ENCODE measurements around the gene CBX5.

Gene CBX5

DNA sequence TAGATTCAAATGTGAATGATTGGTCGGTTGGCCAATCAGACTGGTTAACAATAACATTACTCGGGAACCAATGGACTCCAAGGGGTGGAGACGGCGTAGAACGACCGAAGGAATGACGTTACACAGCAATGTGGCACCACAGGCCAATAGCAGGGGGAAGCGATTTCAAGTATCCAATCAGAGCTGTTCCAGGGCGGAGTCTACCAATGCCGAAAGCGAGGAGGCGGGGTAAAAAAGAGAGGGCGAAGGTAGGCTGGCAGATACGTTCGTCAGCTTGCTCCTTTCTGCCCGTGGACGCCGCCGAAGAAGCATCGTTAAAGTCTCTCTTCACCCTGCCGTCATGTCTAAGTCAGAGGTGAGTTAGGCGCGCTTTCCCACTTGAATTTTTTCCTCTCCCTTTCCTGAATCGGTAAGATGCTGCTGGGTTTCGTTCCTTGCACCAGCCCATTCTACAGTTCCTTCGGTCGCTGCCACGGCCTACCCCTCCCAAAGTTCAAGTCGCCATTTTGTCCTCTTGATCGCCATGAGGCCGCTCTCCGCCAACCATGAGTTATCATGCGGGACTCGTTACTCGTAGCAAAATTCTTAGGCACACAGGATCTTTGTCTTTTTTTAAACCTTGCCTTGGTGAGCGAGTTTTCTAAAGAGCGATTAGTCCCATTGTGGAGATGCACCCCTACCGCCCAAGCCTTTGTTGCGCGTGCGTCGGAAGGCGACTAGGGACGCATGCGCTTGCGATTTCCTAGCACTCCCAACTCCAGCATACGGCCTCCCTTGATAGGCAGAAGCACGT is 742 bp upstream of the CBX5 start, which contains the start of gene HNRNPA1:
HNRNPA1 (plus strand) TSS at position 259 of the 793 bp plus-strand sequence; CDS start at position 341, 82 bp downstream.
- DNase-seq (ENCODE audit: low read depth): peak; percentile 100
- H3K4me3 ChIP-seq (replicated peaks; ENCODE audit: low read depth, low read length): peak within 1 kb of the TSS; percentile 85

GRCh38 chr12:54279227-54279631 is 693 bp downstream of the CBX5 start:
- TF ChIP-seq, protein P1, sequence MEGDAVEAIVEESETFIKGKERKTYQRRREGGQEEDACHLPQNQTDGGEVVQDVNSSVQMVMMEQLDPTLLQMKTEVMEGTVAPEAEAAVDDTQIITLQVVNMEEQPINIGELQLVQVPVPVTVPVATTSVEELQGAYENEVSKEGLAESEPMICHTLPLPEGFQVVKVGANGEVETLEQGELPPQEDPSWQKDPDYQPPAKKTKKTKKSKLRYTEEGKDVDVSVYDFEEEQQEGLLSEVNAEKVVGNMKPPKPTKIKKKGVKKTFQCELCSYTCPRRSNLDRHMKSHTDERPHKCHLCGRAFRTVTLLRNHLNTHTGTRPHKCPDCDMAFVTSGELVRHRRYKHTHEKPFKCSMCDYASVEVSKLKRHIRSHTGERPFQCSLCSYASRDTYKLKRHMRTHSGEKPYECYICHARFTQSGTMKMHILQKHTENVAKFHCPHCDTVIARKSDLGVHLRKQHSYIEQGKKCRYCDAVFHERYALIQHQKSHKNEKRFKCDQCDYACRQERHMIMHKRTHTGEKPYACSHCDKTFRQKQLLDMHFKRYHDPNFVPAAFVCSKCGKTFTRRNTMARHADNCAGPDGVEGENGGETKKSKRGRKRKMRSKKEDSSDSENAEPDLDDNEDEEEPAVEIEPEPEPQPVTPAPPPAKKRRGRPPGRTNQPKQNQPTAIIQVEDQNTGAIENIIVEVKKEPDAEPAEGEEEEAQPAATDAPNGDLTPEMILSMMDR (IDR thresholded peaks at IDR 0.05; ENCODE audit: low read length, missing control alignments): no peak
- DNase-seq (ENCODE audit: low read depth): no peak
- H3K4me3 ChIP-seq (replicated peaks; ENCODE audit: low read depth, low read length): peak overlapping the region; percentile 85

More for the DNA sequence above, 742 bp upstream of the CBX5 start, which contains the start of gene HNRNPA1:
- TF ChIP-seq, protein P1 (IDR thresholded peaks at IDR 0.05; ENCODE audit: low read length, missing control alignments): no peak

DNA sequence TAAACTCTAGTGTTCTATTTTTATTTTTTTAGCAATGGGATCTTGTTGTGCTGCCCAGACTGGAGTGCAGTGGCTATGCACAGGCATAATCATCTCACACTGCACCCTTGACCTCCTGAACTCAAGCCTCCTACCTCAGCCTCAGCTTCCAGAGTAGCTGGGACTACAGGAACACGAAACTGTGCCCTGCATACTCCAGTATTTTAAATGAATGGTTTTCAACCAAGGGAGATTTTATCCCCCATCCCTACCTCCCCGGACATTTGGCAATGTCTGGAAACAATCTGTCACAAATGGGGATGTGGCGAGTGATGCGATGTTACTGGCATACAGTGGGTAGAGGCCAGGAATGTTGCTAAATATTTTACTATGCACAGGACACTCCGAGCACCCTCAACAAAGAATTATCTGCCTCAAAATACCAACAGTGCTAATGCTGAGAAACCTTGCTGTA is 2.1 kb downstream of the CBX5 start:
- H3K4me3 ChIP-seq (replicated peaks; ENCODE audit: low read depth, low read length): peak overlapping the region; percentile 85
- TF ChIP-seq, protein P1 (IDR thresholded peaks at IDR 0.05; ENCODE audit: low read length, missing control alignments): no peak
- DNase-seq (ENCODE audit: low read depth): peak; percentile 54

GRCh38 chr12:54276368-54276767 is 3.6 kb downstream of the CBX5 start:
- no peak overlapping the region for H3K4me3 ChIP-seq (replicated peaks; ENCODE audit: low read depth, low read length)
- DNase-seq (ENCODE audit: low read depth): no peak
- TF ChIP-seq, protein P1 (IDR thresholded peaks at IDR 0.05; ENCODE audit: low read length, missing control alignments): no peak

DNA sequence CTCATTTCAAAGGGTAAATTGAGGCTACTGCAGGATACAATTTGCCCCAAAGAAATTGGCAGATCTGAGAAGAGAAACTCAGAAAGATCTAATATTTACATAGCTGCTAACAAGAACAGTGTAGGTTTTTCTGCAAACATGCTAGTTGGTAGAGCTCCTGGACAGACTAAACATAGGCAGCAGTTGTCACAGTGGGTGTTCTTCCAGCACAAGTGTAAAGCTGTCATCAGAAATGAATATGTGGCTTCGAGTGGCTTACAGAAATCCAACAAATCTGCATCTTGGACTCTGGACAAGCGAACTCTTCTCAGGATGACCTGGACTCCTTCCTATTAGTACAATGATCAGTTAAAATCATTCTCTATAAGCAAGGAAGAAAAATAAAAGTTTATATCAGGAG is 5.9 kb downstream of the CBX5 start:
- TF ChIP-seq, protein P1 (IDR thresholded peaks at IDR 0.05; ENCODE audit: low read length, missing control alignments): no peak
- H3K4me3 ChIP-seq (replicated peaks; ENCODE audit: low read depth, low read length): no peak overlapping the region
- no peak for DNase-seq (ENCODE audit: low read depth)

DNA sequence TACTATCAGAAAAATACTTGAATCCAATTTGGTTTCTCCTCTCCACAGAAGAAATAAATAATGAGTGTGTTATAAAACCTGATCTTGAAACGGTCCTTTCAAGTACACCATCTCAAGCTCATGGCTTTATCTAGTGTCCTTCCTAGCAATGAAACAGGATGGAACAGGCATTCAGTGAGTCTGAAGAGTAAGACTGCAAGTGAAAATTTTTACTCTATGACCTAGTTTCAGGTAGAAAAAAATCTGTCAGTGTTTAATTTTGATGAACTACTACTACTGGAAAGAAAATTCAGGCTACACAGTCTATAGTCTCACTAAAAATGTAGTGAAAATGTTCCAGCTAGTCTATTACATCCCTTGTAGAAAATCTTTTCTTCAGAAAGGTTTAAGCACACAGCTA is 7.7 kb downstream of the CBX5 start:
- DNase-seq (ENCODE audit: low read depth): no peak
- no peak overlapping the region for H3K4me3 ChIP-seq (replicated peaks; ENCODE audit: low read depth, low read length)
- TF ChIP-seq, protein P1 (IDR thresholded peaks at IDR 0.05; ENCODE audit: low read length, missing control alignments): no peak

All from fibroblast of pulmonary artery (primary cell).